SK-N-MC (cell line): Measurements from ENCODE around the gene ZWILCH.

Source experiments
- EZH2 ChIP-seq: fragments of 200-600 bp; sonication (generic); IDR thresholded peaks from one replicate; pipeline ENCODE4 v1.6.1; 2017; ENCODE audit warnings: antibody characterized with exemption
- POLR2AphosphoS5 ChIP-seq: IDR thresholded peaks from 2 replicates; pipeline ENCODE4 v1.6.1; 2012; ENCODE audit warnings: mild to moderate bottlenecking, low read depth, low read length, borderline replicate concordance

GRCh38 chr15:66459818-66460615, 45.1 kb upstream of the ZWILCH start:
- TF ChIP-seq POLR2AphosphoS5 (no peak), EZH2 (no peak)
